Neural cell (in vitro differentiated cells): Measurements from ENCODE around the gene SERPINA3. TPM values are rescaled to one million over a fixed set of nuclear protein-coding genes. Genes with fewer than 3 reads are reported as not detected.

Source experiments
- H2AFZ ChIP-seq: fragments of 200-600, 300-800 bp; sonication (generic), shearing (Covaris generic); 2 replicates; pipeline ENCODE4 v1.6.0; 2014; ENCODE audit warnings: low read depth, mild to moderate bottlenecking, antibody characterized with exemption, low read length, moderate library complexity
- H3F3A ChIP-seq: fragments of 200-600 bp; shearing (Covaris generic); 2 replicates; pipeline ENCODE4 v1.6.1; 2016; ENCODE audit warnings: mild to moderate bottlenecking, moderate library complexity, mixed read lengths, antibody characterized with exemption, low read length; ENCODE audit not compliant: insufficient read depth, poor library complexity, severe bottlenecking
- H3K27ac ChIP-seq: fragments of 200-600, 300-800 bp; sonication (generic), shearing (Covaris generic); 2 replicates; pipeline ENCODE4 v1.5.1; 2014; ENCODE audit warnings: mild to moderate bottlenecking, low read length, moderate library complexity
- H3K27me3 ChIP-seq: fragments of 300-800, 200-600 bp; sonication (generic), shearing (Covaris generic); 2 replicates; pipeline ENCODE4 v1.6.0; 2014; ENCODE audit warnings: mild to moderate bottlenecking, low read depth, low read length, moderate library complexity; ENCODE audit not compliant: insufficient read depth
- H3K36me3 ChIP-seq: fragments of 300-800, 200-600 bp; sonication (generic), shearing (Covaris generic); 2 replicates; pipeline ENCODE4 v1.5.1; 2014; ENCODE audit warnings: mild to moderate bottlenecking, antibody characterized with exemption, low read length, moderate library complexity; ENCODE audit not compliant: insufficient read depth
- H3K4me2 ChIP-seq: fragments of 300-800, 200-600 bp; sonication (generic), shearing (Covaris generic); 2 replicates; pipeline ENCODE4 v1.6.0; 2014; ENCODE audit warnings: mild to moderate bottlenecking, low read length
- H3K4me3 ChIP-seq: fragments of 300-800, 200-600 bp; sonication (generic), shearing (Covaris generic); 2 replicates; pipeline ENCODE4 v1.5.1; 2014; ENCODE audit warnings: mild to moderate bottlenecking, low read length, moderate library complexity
- H3K79me2 ChIP-seq: fragments of 200-600 bp; shearing (Covaris generic); replicated peaks from 2 replicates; pipeline ENCODE4 v1.6.0; 2014; ENCODE audit warnings: mild to moderate bottlenecking, low read length, moderate library complexity; ENCODE audit not compliant: insufficient read depth
- H3K9ac ChIP-seq: fragments of 300-800, 200-600 bp; sonication (generic), shearing (Covaris generic); 2 replicates; pipeline ENCODE4 v1.6.1; 2016; ENCODE audit warnings: mild to moderate bottlenecking, low read length, mixed read lengths
- H3K9me2 ChIP-seq: fragments of 200-600 bp; shearing (Covaris generic); 2 replicates; pipeline ENCODE4 v1.6.1; 2016; ENCODE audit warnings: mild to moderate bottlenecking, low read length, mixed read lengths; ENCODE audit not compliant: insufficient read depth
- H3K9me3 ChIP-seq: fragments of 200-600, 300-800 bp; sonication (generic), shearing (Covaris generic); 2 replicates; pipeline ENCODE4 v1.6.1; 2016; ENCODE audit warnings: mild to moderate bottlenecking, mixed run types, low read length, moderate library complexity, mixed read lengths
- H4K20me1 ChIP-seq: fragments of 200-600 bp; shearing (Covaris generic); 2 replicates; pipeline ENCODE4 v1.6.1; 2016; ENCODE audit warnings: mild to moderate bottlenecking, mixed run types; ENCODE audit not compliant: insufficient read depth
- CTCF ChIP-seq: fragments of 450-650 bp; IDR thresholded peaks from 2 replicates; pipeline ENCODE4 v1.5.1; 2014; ENCODE audit warnings: antibody characterized with exemption, mild to moderate bottlenecking, moderate library complexity; ENCODE audit not compliant: poor library complexity, severe bottlenecking
- EP300 ChIP-seq: fragments of 450-650 bp; conservative IDR thresholded peaks from 2 replicates; pipeline ENCODE4 v1.6.1; 2014; ENCODE audit warnings: antibody characterized with exemption, mild to moderate bottlenecking, moderate library complexity; ENCODE audit not compliant: poor library complexity, severe bottlenecking
- EZH2 ChIP-seq: fragments of 200-600, 300-800 bp; shearing (Covaris generic), sonication (generic); IDR thresholded peaks from 2 replicates; pipeline ENCODE4 v1.6.1; 2014; ENCODE audit warnings: antibody characterized with exemption, low read length, borderline replicate concordance, mild to moderate bottlenecking; ENCODE audit not compliant: insufficient read depth, poor library complexity, severe bottlenecking
- MXI1 ChIP-seq: fragments of 450-650 bp; conservative IDR thresholded peaks from 2 replicates; pipeline ENCODE4 v1.6.1; 2014; ENCODE audit warnings: antibody characterized with exemption, mild to moderate bottlenecking; ENCODE audit not compliant: poor library complexity, severe bottlenecking
- POLR2AphosphoS5 ChIP-seq: IDR thresholded peaks from 2 replicates; pipeline ENCODE4 v1.6.1; 2012
- RAD21 ChIP-seq: fragments of 450-650 bp; conservative IDR thresholded peaks from 2 replicates; pipeline ENCODE4 v1.6.1; 2014; ENCODE audit warnings: antibody characterized with exemption, mild to moderate bottlenecking, moderate library complexity
- SMC3 ChIP-seq: fragments of 450-650 bp; conservative IDR thresholded peaks from 2 replicates; pipeline ENCODE4 v1.6.1; 2014; ENCODE audit warnings: antibody characterized with exemption, mild to moderate bottlenecking, moderate library complexity; ENCODE audit not compliant: poor library complexity
- TAF1 ChIP-seq: IDR thresholded peaks from 2 replicates; pipeline ENCODE4 v1.6.1; 2012; ENCODE audit warnings: low read depth
- polyA plus RNA-seq: library from polyadenylated mRNA; depleted of rRNA; stranded (reverse); fragments of >200 nt; gene quantifications from 2 replicates; pipeline ENCODE4 v1.2.3, GENCODE V29; 2014
- TF ChIP-seq, protein P1 (sequence below): IDR thresholded peaks from 2 replicates; pipeline ENCODE4 v1.6.1; 2012; ENCODE audit warnings: borderline replicate concordance

Gene SERPINA3
- polyA plus RNA-seq, 1 donor from 2014 or later = not detected

DNA sequence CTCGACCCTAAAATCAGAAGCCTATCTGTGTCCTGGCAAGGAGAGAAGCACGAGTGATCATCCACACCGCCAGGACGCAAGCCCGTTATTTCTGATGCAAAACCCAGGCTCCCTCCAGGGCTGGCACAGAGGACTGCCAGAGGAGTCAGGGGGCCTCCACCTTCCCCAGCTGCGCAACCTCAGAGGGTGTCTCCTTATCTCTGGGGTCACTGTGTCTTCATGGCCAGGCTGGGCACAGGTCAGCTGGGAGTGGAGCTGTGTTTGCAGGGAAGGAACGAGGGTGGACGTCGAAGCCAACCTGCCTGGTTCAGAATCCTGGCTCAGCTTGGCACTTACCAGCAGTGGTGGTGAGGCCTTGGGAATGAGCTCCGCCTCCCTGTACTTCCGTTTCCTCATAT, 12.0 kb upstream of the SERPINA3 start:
- Histone ChIP-seq H3K9me2 (no peaks in the 10 kb centered on the region), H2AFZ (no peak overlapping the region), H3K9me3 (no peaks in the 10 kb centered on the region), H3K27ac (no peak overlapping the region), H3K79me2 (no peaks in the 10 kb centered on the region), H3K27me3 (no peaks in the 10 kb centered on the region), H3K4me3 (no peak overlapping the region), H3K36me3 (no peaks in the 10 kb centered on the region), H4K20me1 (no peaks in the 10 kb centered on the region), H3K4me2 (no peak overlapping the region), H3K9ac (no peak overlapping the region), H3F3A (no peaks in the 10 kb centered on the region)
- no peak for TF ChIP-seq RAD21
- TF ChIP-seq, protein P1, sequence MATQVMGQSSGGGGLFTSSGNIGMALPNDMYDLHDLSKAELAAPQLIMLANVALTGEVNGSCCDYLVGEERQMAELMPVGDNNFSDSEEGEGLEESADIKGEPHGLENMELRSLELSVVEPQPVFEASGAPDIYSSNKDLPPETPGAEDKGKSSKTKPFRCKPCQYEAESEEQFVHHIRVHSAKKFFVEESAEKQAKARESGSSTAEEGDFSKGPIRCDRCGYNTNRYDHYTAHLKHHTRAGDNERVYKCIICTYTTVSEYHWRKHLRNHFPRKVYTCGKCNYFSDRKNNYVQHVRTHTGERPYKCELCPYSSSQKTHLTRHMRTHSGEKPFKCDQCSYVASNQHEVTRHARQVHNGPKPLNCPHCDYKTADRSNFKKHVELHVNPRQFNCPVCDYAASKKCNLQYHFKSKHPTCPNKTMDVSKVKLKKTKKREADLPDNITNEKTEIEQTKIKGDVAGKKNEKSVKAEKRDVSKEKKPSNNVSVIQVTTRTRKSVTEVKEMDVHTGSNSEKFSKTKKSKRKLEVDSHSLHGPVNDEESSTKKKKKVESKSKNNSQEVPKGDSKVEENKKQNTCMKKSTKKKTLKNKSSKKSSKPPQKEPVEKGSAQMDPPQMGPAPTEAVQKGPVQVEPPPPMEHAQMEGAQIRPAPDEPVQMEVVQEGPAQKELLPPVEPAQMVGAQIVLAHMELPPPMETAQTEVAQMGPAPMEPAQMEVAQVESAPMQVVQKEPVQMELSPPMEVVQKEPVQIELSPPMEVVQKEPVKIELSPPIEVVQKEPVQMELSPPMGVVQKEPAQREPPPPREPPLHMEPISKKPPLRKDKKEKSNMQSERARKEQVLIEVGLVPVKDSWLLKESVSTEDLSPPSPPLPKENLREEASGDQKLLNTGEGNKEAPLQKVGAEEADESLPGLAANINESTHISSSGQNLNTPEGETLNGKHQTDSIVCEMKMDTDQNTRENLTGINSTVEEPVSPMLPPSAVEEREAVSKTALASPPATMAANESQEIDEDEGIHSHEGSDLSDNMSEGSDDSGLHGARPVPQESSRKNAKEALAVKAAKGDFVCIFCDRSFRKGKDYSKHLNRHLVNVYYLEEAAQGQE = no peak
- TF ChIP-seq TAF1 = no peak
- TF ChIP-seq EZH2 = no peak
- no peak for TF ChIP-seq EP300
- TF ChIP-seq MXI1 = no peak
- TF ChIP-seq SMC3 = no peak
- TF ChIP-seq CTCF = no peak
- no peak for TF ChIP-seq POLR2AphosphoS5

DNA sequence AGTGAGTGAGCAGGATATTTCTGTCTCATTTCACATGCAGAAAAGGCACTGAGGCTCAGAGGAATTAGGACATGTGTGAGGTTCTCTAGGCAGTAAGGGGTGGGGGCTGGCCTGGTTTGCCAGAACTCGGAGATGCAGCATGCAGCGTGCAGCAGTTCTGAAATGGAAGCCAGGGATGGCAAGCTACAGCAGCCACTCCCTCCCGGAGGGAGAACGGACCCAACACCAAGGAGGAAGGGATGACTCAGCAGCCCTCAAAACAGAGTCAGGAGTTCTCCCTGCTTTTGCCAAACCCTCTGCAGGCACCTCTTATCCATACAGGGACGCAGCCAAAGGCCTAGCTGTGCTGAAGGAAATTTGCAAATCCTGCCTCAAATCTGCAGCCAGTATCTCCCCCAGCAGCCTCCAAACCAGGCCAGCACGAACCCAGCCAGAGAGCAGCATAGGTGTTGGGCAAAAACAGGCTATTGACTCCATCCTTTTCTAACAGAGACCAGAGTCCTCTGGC, 10.3 kb upstream of the SERPINA3 start:
- no peaks in the 10 kb centered on the region for H3K27me3 ChIP-seq
- no peak overlapping the region for H2AFZ ChIP-seq
- no peaks in the 10 kb centered on the region for H4K20me1 ChIP-seq
- H3K9ac ChIP-seq = no peak overlapping the region
- H3K79me2 ChIP-seq = no peaks in the 10 kb centered on the region
- H3K27ac ChIP-seq = no peak overlapping the region
- no peak overlapping the region for H3K4me2 ChIP-seq
- H3K9me3 ChIP-seq = no peaks in the 10 kb centered on the region
- H3K36me3 ChIP-seq = no peaks in the 10 kb centered on the region
- no peak overlapping the region for H3K4me3 ChIP-seq
- no peak for TF ChIP-seq RAD21
- no peak for TF ChIP-seq EP300
- TF ChIP-seq, protein P1 = no peak
- TF ChIP-seq SMC3 = no peak
- TF ChIP-seq EZH2 = no peak
- no peak for TF ChIP-seq MXI1
- TF ChIP-seq TAF1 = no peak
- TF ChIP-seq CTCF = no peak
- TF ChIP-seq POLR2AphosphoS5 = no peak
- no peaks in the 10 kb centered on the region for H3F3A ChIP-seq
- H3K9me2 ChIP-seq = no peaks in the 10 kb centered on the region
